Testis (tissue), 2 donors: ENCODE data around the gene RAET1G.

ENCODE experiments used
- POLR2A ChIP-seq: fragments of 450-650 bp; IDR thresholded peaks from one replicate; pipeline ENCODE4 v1.6.1; 2017; ENCODE audit warnings: antibody characterized with exemption, mild to moderate bottlenecking, moderate library complexity
- TF ChIP-seq, protein P1 (sequence below), 3 experiments: fragments of 450-650 bp in 2 of 3; fragments of 200-600 bp in 1 of 3; sonication (generic) in 1 of 3; IDR thresholded peaks; one replicate each; pipeline ENCODE4 v1.5.1; 2016 to 2019; ENCODE audit warnings: antibody characterized with exemption in 3 of 3, mild to moderate bottlenecking in 2 of 3, moderate library complexity in 1 of 3

DNA sequence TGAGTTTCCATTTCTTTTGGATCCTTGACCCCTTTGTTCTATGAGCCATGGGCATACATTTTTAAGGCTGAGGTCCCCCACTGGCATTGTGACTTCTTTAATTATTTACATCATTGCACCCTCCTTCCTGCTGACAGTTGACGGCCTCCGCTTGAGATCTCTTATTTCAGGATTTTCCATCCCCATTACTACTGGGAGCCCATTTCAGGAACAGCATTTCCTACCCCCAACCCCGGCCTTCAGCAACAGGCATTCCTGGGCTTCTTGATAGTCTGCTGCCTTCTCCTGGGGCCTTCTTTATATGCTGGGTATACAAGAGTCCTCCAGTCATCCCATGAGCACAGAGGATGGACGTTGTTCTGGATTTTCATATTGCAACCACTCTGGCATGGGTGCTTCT is 44.7 kb upstream of the RAET1G start:
- TF ChIP-seq, protein P1, sequence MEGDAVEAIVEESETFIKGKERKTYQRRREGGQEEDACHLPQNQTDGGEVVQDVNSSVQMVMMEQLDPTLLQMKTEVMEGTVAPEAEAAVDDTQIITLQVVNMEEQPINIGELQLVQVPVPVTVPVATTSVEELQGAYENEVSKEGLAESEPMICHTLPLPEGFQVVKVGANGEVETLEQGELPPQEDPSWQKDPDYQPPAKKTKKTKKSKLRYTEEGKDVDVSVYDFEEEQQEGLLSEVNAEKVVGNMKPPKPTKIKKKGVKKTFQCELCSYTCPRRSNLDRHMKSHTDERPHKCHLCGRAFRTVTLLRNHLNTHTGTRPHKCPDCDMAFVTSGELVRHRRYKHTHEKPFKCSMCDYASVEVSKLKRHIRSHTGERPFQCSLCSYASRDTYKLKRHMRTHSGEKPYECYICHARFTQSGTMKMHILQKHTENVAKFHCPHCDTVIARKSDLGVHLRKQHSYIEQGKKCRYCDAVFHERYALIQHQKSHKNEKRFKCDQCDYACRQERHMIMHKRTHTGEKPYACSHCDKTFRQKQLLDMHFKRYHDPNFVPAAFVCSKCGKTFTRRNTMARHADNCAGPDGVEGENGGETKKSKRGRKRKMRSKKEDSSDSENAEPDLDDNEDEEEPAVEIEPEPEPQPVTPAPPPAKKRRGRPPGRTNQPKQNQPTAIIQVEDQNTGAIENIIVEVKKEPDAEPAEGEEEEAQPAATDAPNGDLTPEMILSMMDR (IDR thresholded peaks at IDR 0.05): no peak
- no peak for TF ChIP-seq POLR2A
